Muscle of arm (tissue), 12 donors: Measurements from ENCODE around the gene PNPLA1. TPM values are rescaled to one million over a fixed set of nuclear protein-coding genes. Genes with fewer than 3 reads are reported as not detected.
A peak's percentile ranks its signal among the peaks of the same experiment; 100 is the strongest.
"Not testable (repeated sequence)": the region's sequence is repeated elsewhere in the genome, so short reads cannot be mapped to it uniquely, and the experiment has no call there.

Experiments
- DNase-seq: peaks from one replicate; pipeline ENCODE4 v3.0.0-alpha.2; 2013
- polyA plus RNA-seq, 12 donors: library from polyadenylated mRNA; unstranded; fragments of 120-200 nt; gene quantifications; one replicate each; pipeline ENCODE4 v1.2.1, GENCODE V29; 2013; ENCODE audit not compliant: insufficient read length in 12 of 12

PNPLA1 gene
- polyA plus RNA-seq, 12 donors: 0.05 to 2.6 (median 0.28) TPM; not detected in 6

DNA sequence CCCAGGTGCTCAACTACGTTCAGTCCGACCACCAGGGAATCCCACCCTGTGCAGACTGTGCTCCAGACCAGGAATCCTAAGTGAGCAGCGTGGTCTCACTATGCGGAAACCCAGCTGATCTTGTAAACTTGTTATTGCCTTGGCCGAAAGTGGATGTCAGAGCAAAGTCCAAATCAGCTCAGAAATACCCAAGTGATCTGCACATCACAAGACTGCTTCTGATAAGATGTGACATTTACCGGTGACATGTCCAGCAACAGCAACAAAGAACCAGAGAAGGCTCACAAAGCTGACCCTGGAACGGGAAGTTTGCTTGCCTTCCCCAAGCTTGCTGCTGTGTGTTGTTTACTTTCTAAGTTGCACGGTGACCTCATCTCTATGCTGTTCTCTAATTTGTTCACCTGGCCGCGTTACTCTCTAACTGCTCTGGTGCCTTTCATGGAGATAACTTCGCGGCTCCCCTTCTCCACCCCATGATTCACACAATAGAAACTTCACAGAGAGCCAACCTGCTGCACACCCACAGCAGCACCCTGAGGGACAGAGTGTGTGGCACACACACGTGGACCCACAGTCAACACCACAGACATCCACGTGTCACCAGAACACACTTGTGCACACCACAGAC is 65.1 kb downstream of the PNPLA1 start:
- peak; percentile 13 for DNase-seq

DNA sequence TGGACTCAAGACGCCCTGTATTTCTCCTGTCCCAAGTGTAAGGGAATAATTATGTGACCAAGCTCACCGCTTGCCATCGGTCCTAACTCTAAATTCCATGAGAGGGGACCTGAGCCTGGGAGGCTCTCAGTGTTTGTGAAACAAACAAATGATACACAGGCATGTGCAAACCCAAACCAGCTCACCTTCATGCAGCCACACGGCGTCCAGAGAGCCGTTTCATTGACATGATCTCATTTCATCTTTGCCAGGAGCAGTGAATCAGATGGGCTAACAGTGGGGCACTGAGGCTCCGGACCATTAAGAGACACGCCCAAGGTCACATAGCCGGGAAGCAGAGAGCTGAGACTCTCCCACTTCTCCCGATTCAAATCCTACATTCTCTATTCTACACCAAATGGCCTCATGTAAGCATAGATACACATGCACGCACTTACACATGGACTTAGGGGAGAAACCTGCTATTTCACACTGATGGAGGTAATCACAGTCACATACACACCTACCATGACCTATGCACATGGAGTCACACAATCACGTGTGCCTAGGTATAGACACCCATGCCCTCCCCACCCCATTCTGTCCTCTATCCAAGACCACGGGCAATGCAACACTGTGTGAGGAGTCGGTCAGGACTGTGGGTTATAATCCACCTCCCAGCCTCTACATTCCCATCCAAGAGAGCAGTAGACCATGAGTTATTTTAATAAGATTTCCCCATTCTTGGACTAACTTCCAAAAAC is 65.8 kb downstream of the PNPLA1 start:
- no peak for DNase-seq

DNA sequence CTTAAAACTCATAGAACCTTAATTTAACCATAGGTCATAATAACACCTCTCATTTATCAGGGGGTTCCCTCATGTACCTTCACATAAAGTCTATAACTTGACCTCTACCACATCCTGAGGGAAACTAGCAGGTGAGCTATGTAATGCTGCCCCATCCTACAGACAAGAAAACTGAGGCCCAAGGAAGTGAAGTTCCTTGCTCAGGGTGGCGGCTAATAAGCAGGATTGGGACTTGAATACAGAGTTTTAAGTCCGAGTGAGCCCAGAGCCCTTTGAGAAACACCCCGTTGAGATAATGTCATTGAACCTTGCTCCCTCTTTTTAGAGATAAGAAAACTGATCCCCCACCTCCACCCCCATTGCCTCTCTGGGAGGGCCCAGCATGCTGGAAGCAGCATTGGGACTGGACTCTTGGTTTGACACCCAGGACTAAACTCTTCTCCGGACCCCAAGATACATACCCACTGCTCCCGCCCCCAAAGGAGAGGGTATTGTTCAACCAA is 66.4 kb downstream of the PNPLA1 start:
- DNase-seq: no peak

DNA sequence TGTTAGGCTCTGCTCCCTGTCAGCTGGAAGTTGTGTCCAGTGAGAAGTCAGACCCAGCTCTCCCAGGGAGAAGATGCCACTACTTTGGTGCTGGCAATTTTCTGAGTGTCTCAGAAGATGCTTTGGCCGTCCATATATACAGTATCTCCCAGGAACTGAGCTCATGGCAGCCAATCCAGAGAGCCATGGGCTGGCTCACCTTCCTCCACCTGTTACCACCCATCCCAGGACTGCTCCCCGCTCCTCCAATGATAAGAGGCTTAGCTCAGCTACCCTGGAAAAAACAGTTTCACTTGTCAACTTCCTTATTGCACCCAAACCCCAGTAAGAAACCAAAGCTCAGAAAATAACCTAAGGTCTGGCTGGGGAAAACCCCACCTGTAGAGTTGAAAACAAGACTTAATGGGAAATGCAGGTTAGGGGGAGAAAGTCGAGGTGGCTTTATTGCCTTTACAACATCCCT is 67.0 kb downstream of the PNPLA1 start, which contains the start of gene BNIP5:
BNIP5 (minus strand) TSS at position 110 of the 463 bp plus-strand sequence. CDS start 6,198 bp downstream, outside the sequence.
- no peak for DNase-seq

GRCh38 chr6:36337814-36338213 is 68.0 kb downstream of the PNPLA1 start:
- no peak for DNase-seq

DNA sequence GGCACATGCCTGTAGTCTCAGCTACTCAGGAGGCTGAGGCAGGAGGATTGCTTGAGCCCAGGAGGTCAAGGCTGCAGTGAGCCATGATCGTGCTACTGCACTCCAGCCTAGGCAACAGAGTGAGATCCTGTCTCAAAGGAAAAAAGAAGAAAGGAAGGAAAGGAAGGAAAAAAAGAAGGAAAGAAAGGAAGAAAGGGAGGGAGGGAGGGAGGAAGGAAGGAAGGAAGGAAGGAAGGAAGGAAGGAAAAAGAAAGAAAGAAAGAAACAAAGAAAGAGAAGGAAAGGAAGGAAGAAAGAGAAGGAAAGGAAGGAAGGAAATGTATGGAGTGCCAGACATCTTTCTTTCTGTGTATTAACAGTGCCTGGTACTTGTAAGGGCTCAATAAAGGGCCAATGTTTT is 68.4 kb downstream of the PNPLA1 start:
- DNase-seq: not testable (repeated sequence)

DNA sequence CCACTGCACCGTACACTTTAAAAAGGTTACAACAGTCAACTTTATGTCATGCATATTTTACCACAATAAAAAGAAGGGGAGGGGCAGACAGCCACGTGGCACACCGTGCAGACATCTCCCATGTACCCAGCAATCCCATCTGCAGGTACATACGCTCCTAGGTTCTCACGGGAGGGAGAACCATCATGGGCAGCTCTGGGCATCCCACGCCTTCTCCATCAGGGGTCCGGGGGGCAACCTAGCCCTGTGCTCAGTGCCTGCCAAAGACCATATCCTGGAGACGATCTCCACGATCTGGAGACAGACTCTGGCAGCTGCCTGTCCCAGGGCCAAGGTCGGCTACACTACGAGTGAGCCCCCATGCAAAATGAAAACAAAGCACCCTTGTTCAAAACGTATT is 69.3 kb downstream of the PNPLA1 start:
- no peak for DNase-seq

DNA sequence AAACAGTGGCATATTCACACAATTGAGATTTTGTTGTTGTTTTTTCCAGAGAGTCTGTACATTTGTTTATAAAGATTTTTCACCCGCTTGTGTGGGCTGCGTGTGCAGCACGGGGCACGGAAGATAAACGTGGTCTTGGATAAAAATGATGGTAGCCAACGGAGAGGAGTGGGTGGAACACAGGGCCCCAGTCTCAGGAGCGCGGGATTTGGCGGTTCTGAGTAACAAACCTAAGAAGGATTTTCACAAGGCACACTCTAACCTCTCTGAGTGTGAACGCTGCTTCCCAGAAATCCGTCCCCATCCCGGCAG is 70.4 kb downstream of the PNPLA1 start:
- no peak for DNase-seq

DNA sequence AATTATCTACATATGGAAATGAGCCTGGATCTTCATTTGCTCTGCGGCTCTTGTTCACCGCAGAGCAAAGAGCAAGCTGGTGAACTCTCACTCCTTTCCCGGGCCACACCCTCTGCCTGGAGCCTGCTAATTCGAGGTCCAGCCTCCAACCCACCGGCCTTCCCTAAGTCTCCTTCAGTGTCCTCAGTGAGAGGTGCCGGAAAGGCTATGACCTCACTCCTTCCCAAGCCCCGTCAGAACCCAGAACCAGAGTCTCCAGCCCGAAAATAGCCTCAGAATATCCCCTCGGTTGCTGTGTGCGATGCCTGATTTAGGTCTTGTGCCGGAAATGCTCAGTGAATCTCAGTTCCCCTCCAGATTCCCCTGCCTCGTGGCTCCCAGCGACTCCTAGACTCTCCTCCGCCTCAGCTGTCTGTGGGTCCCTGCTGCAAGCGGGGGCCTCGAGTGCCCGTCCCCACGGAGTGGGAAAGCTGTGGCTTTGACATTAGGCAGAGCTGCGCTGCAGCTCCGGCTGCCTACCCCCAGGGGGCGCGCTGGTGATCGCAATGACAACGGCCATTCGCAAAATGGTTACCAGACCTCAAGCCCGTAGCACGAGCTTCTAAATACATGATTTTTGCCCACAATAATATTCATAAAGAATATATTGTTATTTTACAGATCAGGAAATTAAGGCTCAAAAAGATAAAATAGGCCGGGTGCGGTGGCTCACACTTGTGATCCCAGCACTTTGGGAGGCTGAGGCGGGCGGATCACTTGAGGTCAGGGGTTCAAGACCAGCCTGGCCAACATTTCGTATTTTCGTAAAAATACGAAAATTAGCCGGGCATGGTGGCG is 71.0 kb downstream of the PNPLA1 start:
- DNase-seq: peak; percentile 53

GRCh38 chr6:36343109-36343680 is 73.3 kb downstream of the PNPLA1 start:
- no peak for DNase-seq

- no peak for DNase-seq
Measured at GRCh38 chr6:36345681-36346466, 76.0 kb downstream of the PNPLA1 start.

- no peak for DNase-seq
Measured at GRCh38 chr6:36346486-36347273, 76.8 kb downstream of the PNPLA1 start.

GRCh38 chr6:36347621-36348020 is 77.8 kb downstream of the PNPLA1 start:
- DNase-seq: no peak

DNA sequence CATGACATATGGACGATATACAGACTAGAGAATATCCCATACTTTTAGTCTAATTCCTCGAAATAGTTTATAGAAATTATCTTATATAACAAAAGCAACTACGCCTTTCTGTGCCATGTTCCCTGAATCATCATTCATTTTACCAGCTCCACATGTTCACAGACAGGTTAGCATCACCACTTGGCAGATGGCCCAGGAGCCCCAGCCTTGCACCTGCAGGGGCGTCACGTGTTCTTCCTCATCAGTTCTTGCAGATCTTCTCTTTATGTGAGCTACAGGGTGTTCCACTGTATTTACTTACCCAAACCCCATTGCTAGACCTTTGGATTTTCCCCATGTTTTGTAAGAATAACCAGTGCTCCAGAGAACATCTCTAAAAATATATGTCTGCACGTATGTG is 79.4 kb downstream of the PNPLA1 start:
- DNase-seq: no peak

DNA sequence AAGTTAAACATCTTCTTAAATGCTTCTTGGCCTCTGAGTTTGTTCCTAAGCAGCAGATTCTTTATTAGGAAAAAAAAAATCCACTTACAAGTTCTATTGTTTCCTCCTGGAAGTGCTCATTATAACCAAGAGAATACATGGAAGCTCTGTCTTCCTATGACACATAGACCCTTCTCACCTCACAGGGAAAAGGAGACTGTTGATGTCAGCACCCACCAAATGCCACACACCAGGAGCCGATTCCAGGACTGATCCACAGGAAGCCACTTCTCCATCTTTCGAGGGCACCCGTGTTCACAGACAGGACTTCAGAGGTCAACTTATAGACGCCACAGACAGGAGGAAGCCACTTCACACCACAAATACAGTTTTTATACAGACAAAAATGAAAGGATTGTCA is 80.2 kb downstream of the PNPLA1 start:
- DNase-seq: no peak

DNA sequence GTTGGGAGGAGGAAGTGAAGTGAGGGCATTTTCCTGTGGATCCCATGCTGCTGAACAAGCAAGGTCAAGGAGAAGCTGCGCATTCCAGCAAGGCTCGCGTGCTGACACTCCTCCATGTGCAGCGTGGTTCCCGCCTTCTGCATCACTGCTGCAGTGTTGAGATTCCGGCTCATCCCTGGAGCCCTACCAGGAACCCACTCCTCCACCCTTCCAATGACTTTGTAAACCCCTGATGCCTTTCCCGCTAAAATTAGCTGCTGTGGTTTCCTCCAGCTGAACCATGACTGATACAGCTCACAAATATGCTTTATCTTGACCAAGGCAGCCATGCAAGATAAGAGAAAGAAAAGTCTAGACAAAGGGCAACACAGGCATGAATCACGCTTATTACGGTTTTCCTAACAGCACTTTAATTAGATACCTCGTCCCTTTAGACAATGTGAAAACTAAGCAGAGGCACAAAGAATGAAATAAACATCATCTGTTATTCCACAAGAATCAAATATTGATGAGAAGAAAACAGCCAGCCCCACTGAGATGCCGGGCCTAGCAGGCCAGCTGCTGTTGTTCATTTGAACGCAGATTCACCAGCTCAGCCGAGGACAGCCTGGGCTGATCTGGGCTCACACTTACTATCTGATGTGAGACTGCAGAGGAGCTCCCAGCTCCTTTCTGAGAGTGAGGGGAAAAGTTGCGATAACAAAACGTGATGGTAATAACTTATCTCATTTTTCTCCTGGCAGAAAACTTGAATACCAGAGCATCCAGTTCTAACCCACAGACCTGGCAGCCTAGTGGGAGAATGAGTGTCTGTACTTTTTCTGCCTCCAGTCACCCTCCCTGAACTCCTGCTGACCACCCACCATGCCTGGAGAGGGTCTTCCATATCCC is 81.1 kb downstream of the PNPLA1 start:
- no peak for DNase-seq

DNA sequence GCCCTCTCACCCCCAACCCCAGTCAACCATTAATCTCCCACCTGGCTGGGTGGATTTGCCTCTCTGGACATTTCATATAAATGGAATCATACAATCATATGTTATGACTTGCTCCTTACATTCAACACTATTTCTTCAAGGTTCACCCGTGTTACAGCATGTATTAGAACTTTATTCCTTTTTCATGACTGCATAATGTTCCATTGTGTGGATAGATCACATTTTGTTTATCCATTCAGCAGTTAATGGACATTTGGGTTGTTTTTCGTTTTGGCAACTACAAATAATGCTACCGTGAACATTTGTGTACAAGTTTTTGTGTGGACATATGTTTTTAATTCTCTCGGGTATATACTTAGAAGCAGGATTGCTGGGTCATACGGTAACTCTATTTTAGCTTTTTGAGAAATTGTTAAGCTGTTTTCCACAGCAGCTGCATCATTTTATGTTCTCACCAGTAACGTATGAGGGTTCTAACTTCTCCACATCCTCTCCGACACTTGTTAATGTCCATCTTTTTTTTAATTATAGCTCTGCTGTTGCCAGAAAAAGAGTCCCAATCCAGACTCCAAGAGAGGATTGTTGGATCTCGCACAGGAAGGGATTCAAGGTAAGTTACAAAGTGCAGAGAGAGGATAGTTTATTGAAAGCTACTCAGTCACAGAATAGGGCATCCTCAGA is 82.8 kb downstream of the PNPLA1 start:
- no peak for DNase-seq

GRCh38 chr6:36353411-36353915 is 83.6 kb downstream of the PNPLA1 start:
- DNase-seq: no peak
